H1 (cell line): Measurements from ENCODE around the gene TBPL2. TPM values are rescaled to one million over a fixed set of nuclear protein-coding genes. Genes with fewer than 3 reads are reported as not detected.

Source experiments
- CHD2 ChIP-seq: IDR thresholded peaks from 2 replicates; pipeline ENCODE4 v1.6.1; 2012; ENCODE audit warnings: low read length, improper control_type of control experiment
- E2F6 ChIP-seq: IDR thresholded peaks from 2 replicates; pipeline ENCODE4 v1.6.1; 2012; ENCODE audit warnings: inconsistent platforms
- GABPA ChIP-seq: IDR thresholded peaks from 2 replicates; pipeline ENCODE4 v1.6.1; 2011; ENCODE audit warnings: mild to moderate bottlenecking, low read length, moderate library complexity, borderline replicate concordance; ENCODE audit not compliant: insufficient read depth
- HDAC2 ChIP-seq, 2 experiments: fragments of 300-600 bp in 1 of 2; sonication (generic) in 1 of 2; IDR thresholded peaks; 2 replicates each; pipeline ENCODE4 v1.6.1; 2011 to 2012; ENCODE audit warnings: low read depth in 2 of 2, low read length in 2 of 2, mild to moderate bottlenecking in 2 of 2, moderate library complexity in 2 of 2, borderline replicate concordance in 1 of 2, inconsistent platforms in 1 of 2
- KDM1A ChIP-seq: fragments of 200-600, 300-600 bp; sonication (generic); IDR thresholded peaks from 2 replicates; pipeline ENCODE4 v1.7.1; 2016; ENCODE audit warnings: mild to moderate bottlenecking, low read length, borderline replicate concordance
- MAX ChIP-seq: IDR thresholded peaks from 2 replicates; pipeline ENCODE4 v1.6.1; 2012; ENCODE audit warnings: inconsistent platforms
- NANOG ChIP-seq: IDR thresholded peaks from 2 replicates; pipeline ENCODE4 v1.6.1; 2011; ENCODE audit warnings: low read length, low read depth, mild to moderate bottlenecking, inconsistent platforms; ENCODE audit not compliant: insufficient read depth, poor library complexity, severe bottlenecking
- SAP30 ChIP-seq: fragments of 300-600 bp; sonication (generic); IDR thresholded peaks from 2 replicates; pipeline ENCODE4 v1.7.1; 2012; ENCODE audit warnings: low read length, moderate library complexity, mild to moderate bottlenecking, inconsistent platforms; ENCODE audit not compliant: insufficient read depth, insufficient replicate concordance
- TAF1 ChIP-seq: IDR thresholded peaks from 2 replicates; pipeline ENCODE4 v1.6.1; 2011; ENCODE audit warnings: mild to moderate bottlenecking, low read depth, low read length
- TBP ChIP-seq: IDR thresholded peaks from 2 replicates; pipeline ENCODE4 v1.6.1; 2011; ENCODE audit warnings: low read depth, low read length, improper control_type of control experiment
- USF2 ChIP-seq: IDR thresholded peaks from 2 replicates; pipeline ENCODE4 v1.6.1; 2011; ENCODE audit warnings: low read length, improper control_type of control experiment
- YY1 ChIP-seq: IDR thresholded peaks from 2 replicates; pipeline ENCODE4 v1.6.1; 2011; ENCODE audit warnings: low read depth, mild to moderate bottlenecking, low read length
- ZNF274 ChIP-seq: IDR thresholded peaks from 2 replicates; pipeline ENCODE4 v1.7.0; 2012; ENCODE audit warnings: low read length, borderline replicate concordance; ENCODE audit errors: extremely low read depth
- polyA plus RNA-seq, 7 experiments: library from polyadenylated mRNA; depleted of rRNA in 3 of 7; stranded (reverse) in 5 of 7; unstranded in 2 of 7; fragments of >200 nt in 5 of 7; fragments of 200-250 nt in 2 of 7; gene quantifications; 1 replicate in 5 of 7; 2 replicates in 1 of 7; 4 replicates in 1 of 7; pipeline versions ENCODE4 v1.2.1 to v1.2.3, GENCODE V29; 2011 to 2013; ENCODE audit warnings: missing spikeins in 2 of 7, mixed read lengths in 2 of 7
- total RNA-seq: library from RNA; stranded (reverse); fragmentation: NEBNext Ultra II Directional; extraction: Animal tissue kit (Norgen Biotek cat#: 25700); gene quantifications from 2 replicates; pipeline ENCODE4 v1.2.1, GENCODE V29; 2021

Gene TBPL2
- total and polyA plus RNA-seq, 2 of the 8 experiments (the other 6 are each of a cell fraction or from before 2014, with no cell fraction given): 0.03 TPM; not detected in 1

- no peak for TF ChIP-seq GABPA
- TF ChIP-seq CHD2: peak; percentile 38; the same call in 1 of the 2 replicates
- no peak for TF ChIP-seq KDM1A
- TF ChIP-seq TBP: peak; percentile 83
- TF ChIP-seq TAF1: peak; percentile 93
- TF ChIP-seq NANOG: no peak
- TF ChIP-seq MAX: peak; percentile 88
- TF ChIP-seq USF2: peak; percentile 89
- TF ChIP-seq ZNF274: no peak
- peak in 1 of 2 experiments; percentile 99; a peak in 2 of 4 replicates for TF ChIP-seq HDAC2 (IDR thresholded peaks at IDR 0.05; ENCODE audit: borderline replicate concordance in 1 of 2, low read depth in 2 of 2, low read length in 2 of 2)
- peak; percentile 99 for TF ChIP-seq YY1
- TF ChIP-seq SAP30: no peak
- TF ChIP-seq E2F6: peak; percentile 84
Measured at GRCh38 chr14:55411426-55412389, 28.7 kb downstream of the TBPL2 start, which contains the start of gene ATG14 (continued).
